CD14-positive monocyte (primary cell): Measurements from ENCODE around the gene SPSB1. TPM values are rescaled to one million over a fixed set of nuclear protein-coding genes. Genes with fewer than 3 reads are reported as not detected.

Experiments used
- DNase-seq, 3 donors: peaks; one replicate each; pipeline ENCODE4 v3.0.0-alpha.2; 2011 to 2022
- H2AFZ ChIP-seq: 2 replicates; pipeline ENCODE4 v1.6.0; 2012; ENCODE audit warnings: mild to moderate bottlenecking, low read depth, low read length, inconsistent platforms; ENCODE audit not compliant: insufficient read depth, poor library complexity, severe bottlenecking
- H3K27ac ChIP-seq, 2 donors: 1 replicate in 1 of 2; 2 replicates in 1 of 2; pipeline ENCODE4 v1.5.1; 2012 to 2013; ENCODE audit warnings: low read length in 2 of 2, control low read depth in 1 of 2, inconsistent platforms in 1 of 2, low read depth in 1 of 2, mild to moderate bottlenecking in 1 of 2
- H3K27me3 ChIP-seq, 2 donors: one replicate each; pipeline versions ENCODE4 v1.6.0 to v1.6.1; 2011 to 2013; ENCODE audit warnings: low read length in 2 of 2; ENCODE audit not compliant: control insufficient read depth in 2 of 2, insufficient read depth in 2 of 2
- H3K36me3 ChIP-seq, 2 donors: replicated peaks in 1 of 2; 1 replicate in 1 of 2; 2 replicates in 1 of 2; pipeline versions ENCODE4 v1.5.1 to v1.6.1; 2012 to 2013; ENCODE audit warnings: low read length in 2 of 2, control low read depth in 1 of 2, inconsistent platforms in 1 of 2, mild to moderate bottlenecking in 1 of 2; ENCODE audit not compliant: insufficient read depth in 2 of 2, control insufficient read depth in 1 of 2
- H3K4me1 ChIP-seq, 2 donors: 1 replicate in 1 of 2; 2 replicates in 1 of 2; pipeline versions ENCODE4 v1.5.1 to v1.6.1; 2012 to 2013; ENCODE audit warnings: low read length in 2 of 2, control low read depth in 1 of 2, inconsistent platforms in 1 of 2, mild to moderate bottlenecking in 1 of 2, moderate library complexity in 1 of 2; ENCODE audit not compliant: insufficient read depth in 2 of 2, control insufficient read depth in 1 of 2
- H3K4me2 ChIP-seq: replicated peaks from 2 replicates; pipeline ENCODE3; 2012; ENCODE audit warnings: low read length, moderate library complexity, mild to moderate bottlenecking; ENCODE audit not compliant: poor library complexity, severe bottlenecking; ENCODE audit errors: extremely low read depth
- H3K4me3 ChIP-seq, 3 experiments: fragments of 200-600 bp in 1 of 3; sonication (generic) in 1 of 3; replicated peaks in 1 of 3; 1 replicate in 2 of 3; 2 replicates in 1 of 3; pipeline ENCODE4 v1.5.1; 2011 to 2013; ENCODE audit warnings: low read length in 3 of 3, mild to moderate bottlenecking in 3 of 3, control low read depth in 2 of 3, low read depth in 2 of 3, inconsistent platforms in 1 of 3, moderate library complexity in 1 of 3
- H3K79me2 ChIP-seq: 2 replicates; pipeline ENCODE4 v1.6.0; 2012; ENCODE audit warnings: mild to moderate bottlenecking, control low read depth, inconsistent platforms, low read length, moderate library complexity; ENCODE audit not compliant: insufficient read depth
- H3K9ac ChIP-seq: 2 replicates; pipeline ENCODE4 v1.6.0; 2017; ENCODE audit warnings: low read length, mild to moderate bottlenecking; ENCODE audit not compliant: insufficient read depth, poor library complexity, severe bottlenecking
- H3K9me3 ChIP-seq, 2 donors: replicated peaks in 1 of 2; 1 replicate in 1 of 2; 2 replicates in 1 of 2; pipeline versions ENCODE4 v1.5.1 to v1.6.1; 2012 to 2013; ENCODE audit warnings: low read length in 2 of 2, control low read depth in 1 of 2; ENCODE audit not compliant: control insufficient read depth in 1 of 2, insufficient read depth in 1 of 2
- H4K20me1 ChIP-seq: 2 replicates; pipeline ENCODE4 v1.6.0; 2012; ENCODE audit warnings: mild to moderate bottlenecking, low read length, control low read depth, moderate library complexity; ENCODE audit not compliant: insufficient read depth
- H3K27ac Mint-ChIP-seq, 7 donors: one replicate each; pipeline ENCODE4 v1.8.0; 2020; ENCODE audit warnings: mild to moderate bottlenecking in 7 of 7, mixed read lengths in 7 of 7, moderate library complexity in 6 of 7, inconsistent platforms in 2 of 7
- H3K27me3 Mint-ChIP-seq, 3 donors: one replicate each; pipeline ENCODE4 v1.8.0; 2021 to 2022; ENCODE audit warnings: low read depth in 3 of 3, mild to moderate bottlenecking in 3 of 3, mixed read lengths in 3 of 3, moderate library complexity in 3 of 3, inconsistent platforms in 1 of 3
- H3K36me3 Mint-ChIP-seq, 2 donors: one replicate each; pipeline ENCODE4 v1.8.0; 2020; ENCODE audit warnings: mixed read lengths in 2 of 2, inconsistent platforms in 1 of 2, mild to moderate bottlenecking in 1 of 2
- H3K4me1 Mint-ChIP-seq: one replicate; pipeline ENCODE4 v1.8.0; 2020; ENCODE audit warnings: mild to moderate bottlenecking, mixed read lengths
- H3K4me3 Mint-ChIP-seq, 2 donors: one replicate each; pipeline ENCODE4 v1.8.0; 2020; ENCODE audit warnings: mild to moderate bottlenecking in 2 of 2, mixed read lengths in 2 of 2, moderate library complexity in 1 of 2
- H3K9me3 Mint-ChIP-seq, 7 donors: one replicate each; pipeline ENCODE4 v1.8.0; 2020 to 2022; ENCODE audit warnings: mixed read lengths in 7 of 7, mild to moderate bottlenecking in 6 of 7, moderate library complexity in 6 of 7, inconsistent platforms in 2 of 7
- CTCF ChIP-seq: fragments of 200-600 bp; IDR thresholded peaks from one replicate; pipeline ENCODE4 v1.8.0; 2022; ENCODE audit warnings: antibody characterized with exemption, mild to moderate bottlenecking
- WGBS: methylation state at CpG from one replicate; pipeline ENCODE4 v1.1.5; 2013; ENCODE audit warnings: missing lambda C conversion rate; ENCODE audit not compliant: insufficient coverage; 5-methylcytosine and 5-hydroxymethylcytosine counted together
- intact Hi-C, 2 donors: fragments of 100-400 bp; cut with micrococcal nuclease; formaldehyde crosslinking; loops; one replicate each; pipeline versions ENCODE4 v1.15.0 to v1.15.1; 2023
- polyA plus RNA-seq, 3 donors: library from polyadenylated mRNA; depleted of rRNA in 1 of 3; unstranded in 2 of 3; stranded (reverse) in 1 of 3; fragments of 300-500 nt in 2 of 3; fragments of >200 nt in 1 of 3; fragmentation: Illumina TruSeq in 2 of 3; gene quantifications; 1 replicate in 2 of 3; 2 replicates in 1 of 3; pipeline ENCODE4 v1.2.3, GENCODE V29; 2012 to 2021

The SPSB1 gene
- polyA plus RNA-seq, 3 donors: 0.15 to 1.2 (median 0.29) TPM

GRCh38 chr1:9245661-9246060 is 47.0 kb upstream of the SPSB1 start:
- H3K4me1 ChIP-seq: peaks cover 40 to 41% of the 10 kb centered on the region in 2 donors

GRCh38 chr1:9246215-9246614 is 46.5 kb upstream of the SPSB1 start:
- Histone ChIP-seq H3K36me3 (peaks cover 28 to 54% of the 10 kb centered on the region in 2 donors), H4K20me1 (peaks cover 60% of the 10 kb centered on the region), H3K27ac (no peak overlapping the region), H2AFZ (no peak overlapping the region), H3K79me2 (peaks cover 3% of the 10 kb centered on the region), H3K9ac (no peak overlapping the region), H3K27me3 (no peaks in the 10 kb centered on the region), H3K4me2 (no peak overlapping the region), H3K9me3 (no peaks in the 10 kb centered on the region), H3K4me3 (no peak overlapping the region), H3K4me1 (peaks cover 36 to 37% of the 10 kb centered on the region in 2 donors)
- H3K36me3 Mint-ChIP-seq: peaks cover 43 to 65% of the 10 kb centered on the region in 2 donors
- peaks cover 4 to 11% (median 11%) of the 10 kb centered on the region in 3 donors for H3K27me3 Mint-ChIP-seq
- TF ChIP-seq CTCF: no peak
- no peak overlapping the region for H3K4me3 Mint-ChIP-seq
- 87% methylated on average over 3 of the region's 5 CpGs for WGBS
- peaks cover 0 to 9% (median 0%) of the 10 kb centered on the region in 7 donors for H3K9me3 Mint-ChIP-seq
- intact Hi-C loops: no loop called here
- no peak overlapping the region for H3K27ac Mint-ChIP-seq
- peaks cover 36% of the 10 kb centered on the region for H3K4me1 Mint-ChIP-seq
- DNase-seq: no peak

More at GRCh38 chr1:9245661-9246060, 47.0 kb upstream of the SPSB1 start:
- Histone ChIP-seq H3K4me2 (no peak overlapping the region), H3K27me3 (no peaks in the 10 kb centered on the region), H3K27ac (no peak overlapping the region), H3K79me2 (peaks cover 3% of the 10 kb centered on the region), H3K4me3 (no peak overlapping the region), H3K9ac (no peak overlapping the region), H4K20me1 (peaks cover 63% of the 10 kb centered on the region), H3K9me3 (no peaks in the 10 kb centered on the region), H3K36me3 (peaks cover 28 to 49% of the 10 kb centered on the region in 2 donors), H2AFZ (no peak overlapping the region)
- peaks cover 39% of the 10 kb centered on the region for H3K4me1 Mint-ChIP-seq
- no peak for TF ChIP-seq CTCF
- no peak overlapping the region for H3K4me3 Mint-ChIP-seq
- H3K27me3 Mint-ChIP-seq: peaks cover 4 to 14% (median 11%) of the 10 kb centered on the region in 3 donors
- H3K36me3 Mint-ChIP-seq: peaks cover 45 to 63% of the 10 kb centered on the region in 2 donors
- intact Hi-C loops: no loop called here
- DNase-seq: no peak
- peaks cover 0 to 9% (median 0%) of the 10 kb centered on the region in 7 donors for H3K9me3 Mint-ChIP-seq
- WGBS: 99% methylated on average over 6 of the region's 9 CpGs
- H3K27ac Mint-ChIP-seq: peak overlapping the region in 2 of 7 donors; percentile 25 to 56
